Lower lobe of right lung (tissue), 2 donors: Measurements from ENCODE around the gene ZNF23. TPM values are rescaled to one million over a fixed set of nuclear protein-coding genes. Genes with fewer than 3 reads are reported as not detected.

Experiments
- ATAC-seq, 2 donors: fragments of 200-7000 bp; cut with Tn5 transposase; one replicate each; pipeline ENCODE4 v1.9.1; 2020 to 2022; ENCODE audit warnings: mild to moderate bottlenecking in 2 of 2, moderate library complexity in 2 of 2
- DNase-seq: peaks from one replicate; pipeline ENCODE4 v3.0.0-alpha.2; 2020
- H3K27ac ChIP-seq: fragments of 200-600 bp; one replicate; pipeline ENCODE4 v1.8.0; 2022
- H3K27me3 ChIP-seq: fragments of 200-600 bp; one replicate; pipeline ENCODE4 v1.8.0; 2022; ENCODE audit warnings: low read depth
- H3K36me3 ChIP-seq: fragments of 200-600 bp; one replicate; pipeline ENCODE4 v1.8.0; 2022; ENCODE audit warnings: mild to moderate bottlenecking
- H3K4me1 ChIP-seq: fragments of 200-600 bp; one replicate; pipeline ENCODE4 v1.8.0; 2022
- H3K4me3 ChIP-seq: fragments of 200-600 bp; one replicate; pipeline ENCODE4 v1.8.0; 2022; ENCODE audit warnings: mild to moderate bottlenecking
- H3K9me3 ChIP-seq: fragments of 200-600 bp; one replicate; pipeline ENCODE4 v1.8.0; 2022
- intact Hi-C: fragments of 100-400 bp; cut with DNase I; formaldehyde crosslinking; loops from one replicate; pipeline ENCODE4 v1.11.0; 2022
- total RNA-seq: library from RNA; stranded (reverse); fragmentation: NEBNext Ultra II Directional; extraction: Animal tissue kit (Norgen Biotek cat#: 25700); gene quantifications from one replicate; pipeline ENCODE4 v1.2.1, GENCODE V29; 2021
- TF ChIP-seq, protein P1 (sequence below): fragments of 200-600 bp; IDR thresholded peaks from one replicate; pipeline ENCODE4 v1.8.0; 2022; ENCODE audit warnings: antibody characterized with exemption, mild to moderate bottlenecking
- donor health status: DM: no; HTN: yes; CAD: no; lungs with severe emphysema.

Gene ZNF23
- total RNA-seq, 1 donor from 2014 or later = 9.5 TPM

DNA sequence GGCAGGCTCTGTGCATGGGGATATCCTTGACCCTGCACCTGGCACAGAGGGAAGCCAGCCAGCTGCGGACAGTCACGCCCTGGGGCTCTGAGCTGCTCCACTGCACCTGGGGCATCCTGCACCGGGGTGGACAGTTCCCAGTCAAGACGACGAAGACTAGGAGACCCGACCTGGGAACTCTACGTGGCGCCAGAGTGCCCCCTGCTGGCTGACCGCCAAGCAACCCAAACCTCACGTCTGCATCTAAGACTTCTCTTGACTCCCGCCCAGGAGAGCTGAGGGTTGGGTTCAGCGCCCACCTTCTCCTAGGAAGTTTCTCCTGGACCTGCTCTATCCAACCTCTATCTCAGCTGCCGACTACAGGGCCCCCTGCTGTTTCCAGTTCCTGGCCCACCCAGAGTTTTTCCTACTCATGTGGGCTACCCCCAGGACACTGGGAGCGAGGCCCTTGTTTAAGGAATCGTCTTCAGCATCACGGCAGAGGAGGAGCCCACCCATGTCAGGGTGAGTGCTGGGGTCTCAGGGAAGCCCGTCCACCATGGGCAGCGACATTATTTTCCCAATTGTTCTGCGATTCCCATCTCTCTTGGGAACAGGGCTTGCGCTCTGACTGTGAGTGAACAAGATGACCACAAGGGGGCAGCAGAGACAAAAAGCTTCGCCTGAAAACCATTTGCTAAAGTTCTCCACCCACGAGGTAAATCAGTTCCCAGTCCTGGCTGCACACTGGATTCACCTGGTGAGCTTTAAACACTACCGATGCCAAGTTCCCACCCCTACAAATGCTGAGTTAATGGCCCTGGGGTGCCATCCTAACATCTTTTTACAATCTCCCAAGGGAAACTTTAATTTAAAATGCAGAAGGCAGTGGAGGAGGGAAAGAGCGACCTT lies 49.5 kb downstream of the ZNF23 start:
- intact Hi-C loops = loop anchor here (10.0 kb wide), 1 partner anchor 82 kb away; no protein-coding TSS in a partner anchor
- peak; percentile 53 for DNase-seq
- TF ChIP-seq, protein P1, sequence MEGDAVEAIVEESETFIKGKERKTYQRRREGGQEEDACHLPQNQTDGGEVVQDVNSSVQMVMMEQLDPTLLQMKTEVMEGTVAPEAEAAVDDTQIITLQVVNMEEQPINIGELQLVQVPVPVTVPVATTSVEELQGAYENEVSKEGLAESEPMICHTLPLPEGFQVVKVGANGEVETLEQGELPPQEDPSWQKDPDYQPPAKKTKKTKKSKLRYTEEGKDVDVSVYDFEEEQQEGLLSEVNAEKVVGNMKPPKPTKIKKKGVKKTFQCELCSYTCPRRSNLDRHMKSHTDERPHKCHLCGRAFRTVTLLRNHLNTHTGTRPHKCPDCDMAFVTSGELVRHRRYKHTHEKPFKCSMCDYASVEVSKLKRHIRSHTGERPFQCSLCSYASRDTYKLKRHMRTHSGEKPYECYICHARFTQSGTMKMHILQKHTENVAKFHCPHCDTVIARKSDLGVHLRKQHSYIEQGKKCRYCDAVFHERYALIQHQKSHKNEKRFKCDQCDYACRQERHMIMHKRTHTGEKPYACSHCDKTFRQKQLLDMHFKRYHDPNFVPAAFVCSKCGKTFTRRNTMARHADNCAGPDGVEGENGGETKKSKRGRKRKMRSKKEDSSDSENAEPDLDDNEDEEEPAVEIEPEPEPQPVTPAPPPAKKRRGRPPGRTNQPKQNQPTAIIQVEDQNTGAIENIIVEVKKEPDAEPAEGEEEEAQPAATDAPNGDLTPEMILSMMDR = peak; percentile 89
- Histone ChIP-seq H3K27ac (no peak overlapping the region), H3K9me3 (no peaks in the 10 kb centered on the region), H3K4me1 (peaks cover 7% of the 10 kb centered on the region), H3K27me3 (peaks cover 26% of the 10 kb centered on the region), H3K36me3 (no peaks in the 10 kb centered on the region), H3K4me3 (no peak overlapping the region)
- peak; percentile 80 to 90 for ATAC-seq

DNA sequence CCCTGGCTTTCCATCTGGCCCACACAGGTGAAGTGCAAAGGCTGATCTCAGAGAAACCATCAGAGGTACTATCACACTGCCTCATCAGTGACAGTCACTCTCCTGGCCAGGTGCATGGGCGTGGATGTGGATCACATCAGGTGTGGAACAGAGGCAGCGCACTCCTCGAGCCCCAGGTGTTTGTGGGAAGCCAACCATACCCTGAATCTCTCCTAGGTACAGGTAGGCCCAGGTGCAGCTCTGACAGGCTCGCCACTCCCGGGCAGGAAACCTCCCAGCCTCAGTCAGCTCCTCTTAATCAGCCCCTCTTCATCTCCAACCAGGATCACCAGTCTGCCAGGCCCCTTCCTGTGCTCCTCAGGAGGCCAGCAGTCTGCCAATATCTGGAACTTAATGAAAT lies 51.9 kb downstream of the ZNF23 start:
- Histone ChIP-seq H3K27me3 (peaks cover 31% of the 10 kb centered on the region), H3K36me3 (no peaks in the 10 kb centered on the region), H3K4me3 (no peak overlapping the region), H3K27ac (no peak overlapping the region), H3K4me1 (peaks cover 7% of the 10 kb centered on the region), H3K9me3 (no peaks in the 10 kb centered on the region)
- TF ChIP-seq, protein P1 = no peak
- DNase-seq (no peak), ATAC-seq (no peak)
- intact Hi-C loops = loop anchor here (10.0 kb wide), 1 partner anchor 85 kb away; no protein-coding TSS in a partner anchor

DNA sequence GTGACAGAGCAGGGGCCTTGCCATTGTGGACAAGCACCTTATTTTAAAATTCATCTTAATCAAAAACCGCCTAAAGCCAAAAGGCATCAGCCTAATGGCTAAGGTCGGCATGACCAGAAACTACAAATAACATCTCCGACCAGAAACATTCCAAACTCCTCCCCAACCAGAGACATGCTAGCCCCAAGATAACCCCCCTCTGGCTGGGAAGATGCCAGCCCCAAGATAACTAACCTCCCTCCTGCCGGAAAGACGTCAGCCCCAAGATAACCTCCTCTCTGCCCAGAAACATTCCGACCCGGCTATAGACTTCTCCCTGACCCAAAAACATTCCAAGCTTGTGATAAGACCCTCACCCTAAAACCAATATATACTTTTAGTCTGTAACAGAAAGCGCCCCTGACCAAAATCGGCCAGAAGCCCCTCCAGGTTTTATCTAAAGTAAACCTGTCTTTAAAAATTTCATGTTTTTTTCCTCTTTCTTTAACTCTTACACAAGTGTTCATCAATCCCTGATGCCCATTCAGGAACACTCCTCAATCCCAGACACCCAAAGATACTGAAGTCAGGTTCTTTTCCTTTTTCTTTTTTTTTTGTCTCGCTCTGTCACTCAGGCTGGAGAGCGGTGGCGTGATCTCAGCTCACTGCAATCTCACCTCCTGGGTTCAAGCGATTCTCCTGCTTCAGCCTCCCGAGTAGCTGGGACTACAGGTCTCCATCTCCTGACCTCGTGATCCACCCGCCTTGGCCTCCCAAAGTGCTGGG lies 52.9 kb downstream of the ZNF23 start:
- TF ChIP-seq, protein P1 = no peak
- Histone ChIP-seq H3K27ac (no peak overlapping the region), H3K9me3 (no peaks in the 10 kb centered on the region), H3K4me1 (peaks cover 7% of the 10 kb centered on the region), H3K36me3 (no peaks in the 10 kb centered on the region), H3K27me3 (peaks cover 31% of the 10 kb centered on the region), H3K4me3 (no peak overlapping the region)
- intact Hi-C loops = no loop called here
- DNase-seq (no peak), ATAC-seq (no peak)

DNA sequence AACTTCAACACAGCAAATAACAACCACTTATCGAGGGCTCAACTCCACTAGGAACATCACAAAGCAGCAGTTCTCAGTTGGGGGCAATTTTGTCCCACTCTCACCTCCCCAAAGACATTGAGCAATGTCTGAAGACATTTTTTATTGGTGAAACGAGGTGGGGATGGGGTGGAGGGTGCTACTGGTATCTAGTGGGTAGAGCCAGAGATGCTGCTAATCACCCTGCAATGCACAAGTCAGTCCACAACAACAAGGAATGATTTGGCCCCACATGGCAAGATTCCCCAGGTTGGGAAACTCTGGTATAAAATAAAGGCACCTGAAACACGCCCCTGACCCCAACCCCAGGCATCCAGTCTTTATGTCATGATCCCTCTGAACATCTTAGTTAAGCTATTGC lies 53.5 kb downstream of the ZNF23 start:
- H3K27me3 ChIP-seq = peaks cover 28% of the 10 kb centered on the region
- ATAC-seq = no peak

DNA sequence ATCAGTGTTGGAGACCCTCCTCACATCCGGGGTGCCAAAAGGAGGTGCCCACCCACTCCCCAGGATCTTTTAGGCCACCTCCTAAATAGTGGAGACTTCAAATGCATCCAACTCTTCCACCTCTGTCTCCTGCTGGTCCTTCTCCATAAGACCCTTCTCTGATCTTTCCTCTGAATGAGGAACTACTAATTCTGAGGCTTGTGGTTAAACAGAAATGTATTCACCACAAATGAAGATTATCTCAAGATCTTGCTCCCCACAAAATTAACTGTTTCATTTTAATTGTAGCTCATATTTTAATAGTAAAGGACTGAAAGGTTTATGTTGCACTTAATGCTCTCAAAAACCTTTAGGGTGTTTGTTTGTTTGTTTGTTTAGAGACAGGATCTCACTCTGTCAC lies 54.3 kb downstream of the ZNF23 start:
- ATAC-seq (no peak), DNase-seq (no peak)
- Histone ChIP-seq H3K4me3 (no peak overlapping the region), H3K4me1 (peaks cover 5% of the 10 kb centered on the region), H3K36me3 (no peaks in the 10 kb centered on the region), H3K9me3 (no peaks in the 10 kb centered on the region), H3K27ac (no peak overlapping the region), H3K27me3 (peaks cover 28% of the 10 kb centered on the region)
- intact Hi-C loops = no loop called here
- TF ChIP-seq, protein P1 = no peak

More for the DNA sequence above, 53.5 kb downstream of the ZNF23 start:
- TF ChIP-seq, protein P1 = no peak
- no peak overlapping the region for H3K27ac ChIP-seq
- no peak for DNase-seq
- H3K4me3 ChIP-seq = no peak overlapping the region
- no peaks in the 10 kb centered on the region for H3K36me3 ChIP-seq
- H3K4me1 ChIP-seq = peaks cover 7% of the 10 kb centered on the region
- intact Hi-C loops = no loop called here
- no peaks in the 10 kb centered on the region for H3K9me3 ChIP-seq
